ENCODE measurements around the gene KCNJ2.

DNA sequence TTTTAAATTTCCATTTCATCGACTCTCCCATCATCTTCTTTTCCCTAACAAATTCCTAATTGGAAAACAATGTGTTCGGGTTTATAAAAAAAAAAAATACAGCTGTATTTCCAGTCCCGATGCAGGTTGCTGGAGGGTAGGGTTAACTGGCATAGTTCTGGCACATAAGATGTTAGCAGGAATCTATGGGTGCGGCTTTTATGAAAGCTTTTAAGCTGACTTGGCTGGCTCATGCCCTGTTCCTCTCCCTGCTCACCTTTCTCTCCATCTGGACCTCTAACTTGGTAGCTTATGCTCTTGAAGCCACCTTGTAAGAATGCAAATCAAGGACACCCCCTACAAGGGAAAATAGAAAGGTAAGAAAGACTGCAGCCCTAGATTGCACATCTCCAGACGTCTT is 33.2 kb upstream of the KCNJ2 start:
- TF ChIP-seq, protein P1, sequence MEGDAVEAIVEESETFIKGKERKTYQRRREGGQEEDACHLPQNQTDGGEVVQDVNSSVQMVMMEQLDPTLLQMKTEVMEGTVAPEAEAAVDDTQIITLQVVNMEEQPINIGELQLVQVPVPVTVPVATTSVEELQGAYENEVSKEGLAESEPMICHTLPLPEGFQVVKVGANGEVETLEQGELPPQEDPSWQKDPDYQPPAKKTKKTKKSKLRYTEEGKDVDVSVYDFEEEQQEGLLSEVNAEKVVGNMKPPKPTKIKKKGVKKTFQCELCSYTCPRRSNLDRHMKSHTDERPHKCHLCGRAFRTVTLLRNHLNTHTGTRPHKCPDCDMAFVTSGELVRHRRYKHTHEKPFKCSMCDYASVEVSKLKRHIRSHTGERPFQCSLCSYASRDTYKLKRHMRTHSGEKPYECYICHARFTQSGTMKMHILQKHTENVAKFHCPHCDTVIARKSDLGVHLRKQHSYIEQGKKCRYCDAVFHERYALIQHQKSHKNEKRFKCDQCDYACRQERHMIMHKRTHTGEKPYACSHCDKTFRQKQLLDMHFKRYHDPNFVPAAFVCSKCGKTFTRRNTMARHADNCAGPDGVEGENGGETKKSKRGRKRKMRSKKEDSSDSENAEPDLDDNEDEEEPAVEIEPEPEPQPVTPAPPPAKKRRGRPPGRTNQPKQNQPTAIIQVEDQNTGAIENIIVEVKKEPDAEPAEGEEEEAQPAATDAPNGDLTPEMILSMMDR (IDR thresholded peaks at IDR 0.05) = no peak
- no peak for TF ChIP-seq POLR2A (IDR thresholded peaks at IDR 0.05)

All from thyroid gland (tissue), 4 donors.